Activated naive CD8-positive, alpha-beta T cell treated with anti-CD3 and anti-CD28 coated beads, Interleukin-2, amount 50 U/mL, for 24 hours (primary cell): ENCODE measurements around the gene PHF24.

Source experiments
- ATAC-seq: fragments of 150-1000 bp; cut with Tn5 transposase; one replicate; pipeline ENCODE4 v1.10.0; 2021
- DNase-seq: peaks from one replicate; pipeline ENCODE4 v3.0.0; 2021
- H3K27ac Mint-ChIP-seq: one replicate; pipeline ENCODE4 v1.8.0; 2021; ENCODE audit warnings: mild to moderate bottlenecking, mixed read lengths
- H3K27me3 Mint-ChIP-seq: one replicate; pipeline ENCODE4 v1.8.0; 2021; ENCODE audit warnings: mixed read lengths
- H3K36me3 Mint-ChIP-seq: one replicate; pipeline ENCODE4 v1.8.0; 2021; ENCODE audit warnings: low read depth, mixed read lengths
- H3K4me1 Mint-ChIP-seq: one replicate; pipeline ENCODE4 v1.8.0; 2021; ENCODE audit warnings: mixed read lengths
- H3K4me3 Mint-ChIP-seq: one replicate; pipeline ENCODE4 v1.8.0; 2021; ENCODE audit warnings: mild to moderate bottlenecking, moderate library complexity, mixed read lengths
- H3K9me3 Mint-ChIP-seq: one replicate; pipeline ENCODE4 v1.8.0; 2021; ENCODE audit warnings: mixed read lengths

Gene PHF24

GRCh38 chr9:34964458-34964857 is 6.4 kb downstream of the PHF24 start:
- H3K9me3 Mint-ChIP-seq, result no peaks in the 10 kb centered on the region
- H3K36me3 Mint-ChIP-seq, result no peaks in the 10 kb centered on the region
- peaks cover 71% of the 10 kb centered on the region for H3K27me3 Mint-ChIP-seq
- H3K4me1 Mint-ChIP-seq, result peaks cover 24% of the 10 kb centered on the region
- H3K4me3 Mint-ChIP-seq, result no peak overlapping the region
- H3K27ac Mint-ChIP-seq, result no peak overlapping the region
- DNase-seq (no peak), ATAC-seq (no peak)

DNA sequence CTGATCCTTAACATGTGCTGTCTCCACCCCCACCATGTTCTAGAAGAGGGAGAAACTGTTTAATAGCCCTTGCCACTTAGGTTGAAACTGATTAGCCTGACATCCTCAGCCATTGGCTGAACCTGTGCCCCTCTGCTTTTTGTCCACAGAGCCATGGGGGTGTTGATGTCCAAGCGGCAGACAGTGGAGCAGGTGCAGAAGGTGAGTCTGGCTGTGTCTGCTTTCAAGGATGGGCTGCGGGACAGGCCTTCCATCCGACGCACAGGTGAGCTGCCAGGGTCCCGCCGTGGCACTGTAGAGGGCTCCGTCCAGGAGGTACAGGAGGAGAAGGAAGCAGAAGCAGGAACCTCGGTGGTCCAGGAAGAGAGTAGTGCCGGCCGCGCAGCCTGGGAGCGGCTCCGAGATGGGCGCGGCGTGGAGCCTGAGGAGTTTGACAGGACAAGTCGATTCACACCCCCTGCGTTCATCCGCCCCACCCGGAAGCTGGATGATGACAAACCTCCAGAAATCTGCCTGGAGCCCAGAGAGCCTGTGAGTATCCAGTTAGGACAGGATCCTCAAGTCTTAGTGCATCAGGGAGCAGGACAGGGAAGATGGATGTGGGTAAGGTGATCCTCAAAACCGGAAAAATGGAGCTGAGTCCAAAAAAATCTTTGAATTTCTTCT is 13.2 kb downstream of the PHF24 start:
- Mint-ChIP-seq H3K9me3 (no peaks in the 10 kb centered on the region), H3K36me3 (no peaks in the 10 kb centered on the region), H3K27ac (no peak overlapping the region), H3K27me3 (peaks cover 24% of the 10 kb centered on the region), H3K4me1 (no peaks in the 10 kb centered on the region), H3K4me3 (no peak overlapping the region)
- no peak for ATAC-seq
- DNase-seq, result no peak

DNA sequence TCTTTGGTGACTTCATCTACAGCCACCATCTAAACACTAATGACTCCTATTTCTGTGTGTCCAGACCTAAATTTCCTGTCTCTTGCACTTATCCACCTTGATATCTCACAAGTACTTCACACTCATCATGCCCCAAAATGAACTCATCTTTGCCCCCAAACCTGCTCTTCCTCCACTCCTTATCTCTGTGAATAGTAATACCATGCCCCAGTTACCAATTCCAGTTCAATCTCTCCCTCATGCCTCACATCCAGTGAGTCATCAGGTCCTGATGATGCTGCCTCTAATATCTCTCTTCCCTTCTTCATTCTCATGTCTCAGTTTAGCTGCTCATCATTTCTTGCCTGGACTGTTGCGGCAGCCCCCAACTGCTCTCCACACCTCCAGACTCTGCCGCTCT is 16.6 kb downstream of the PHF24 start:
- DNase-seq (no peak), ATAC-seq (no peak)
- no peaks in the 10 kb centered on the region for H3K9me3 Mint-ChIP-seq
- peaks cover 3% of the 10 kb centered on the region for H3K27me3 Mint-ChIP-seq
- no peaks in the 10 kb centered on the region for H3K4me1 Mint-ChIP-seq
- no peak overlapping the region for H3K27ac Mint-ChIP-seq
- H3K4me3 Mint-ChIP-seq, result no peak overlapping the region
- H3K36me3 Mint-ChIP-seq, result no peaks in the 10 kb centered on the region

DNA sequence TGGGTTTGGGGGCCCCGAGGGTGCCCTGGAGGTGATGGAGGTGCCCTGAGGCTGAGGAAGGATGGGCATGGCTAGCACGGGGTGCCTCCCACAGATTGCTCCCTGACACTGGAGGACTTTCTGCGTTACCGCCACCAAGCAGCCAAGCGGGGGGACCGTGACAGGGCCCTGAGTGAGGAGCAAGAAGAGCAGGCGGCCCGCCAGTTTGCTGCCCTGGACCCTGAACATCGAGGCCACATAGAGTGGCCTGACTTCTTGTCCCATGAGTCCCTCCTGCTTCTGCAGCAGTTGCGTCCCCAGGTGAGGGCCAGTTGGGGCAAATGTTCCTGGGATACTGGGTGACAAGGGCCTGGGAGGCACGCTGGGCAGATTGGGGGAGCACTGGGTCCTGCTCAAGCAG is 18.4 kb downstream of the PHF24 start:
- DNase-seq (no peak), ATAC-seq (no peak)
- H3K9me3 Mint-ChIP-seq, result no peaks in the 10 kb centered on the region
- no peaks in the 10 kb centered on the region for H3K4me1 Mint-ChIP-seq
- no peaks in the 10 kb centered on the region for H3K36me3 Mint-ChIP-seq
- H3K4me3 Mint-ChIP-seq, result no peak overlapping the region
- H3K27ac Mint-ChIP-seq, result no peak overlapping the region
- peaks cover 2% of the 10 kb centered on the region for H3K27me3 Mint-ChIP-seq

DNA sequence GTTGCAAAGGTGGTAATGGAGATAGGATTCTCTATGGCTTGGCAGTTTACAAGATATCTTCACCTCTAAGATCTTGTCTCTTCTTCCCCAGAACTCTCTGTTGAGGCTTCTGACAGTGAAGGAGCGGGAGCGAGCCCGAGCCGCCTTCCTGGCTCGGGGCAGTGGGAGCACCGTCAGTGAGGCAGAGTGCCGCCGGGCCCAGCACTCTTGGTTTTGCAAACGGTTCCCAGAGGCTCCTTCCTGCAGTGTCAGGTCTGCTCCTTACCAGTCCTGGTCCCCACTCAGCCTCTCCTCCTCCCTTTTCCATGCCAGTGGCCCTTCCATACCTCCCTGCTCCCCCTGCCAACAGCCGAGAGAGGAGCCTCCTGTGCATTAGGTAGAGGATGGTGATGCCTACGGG is 18.9 kb downstream of the PHF24 start:
- Mint-ChIP-seq H3K36me3 (no peaks in the 10 kb centered on the region), H3K9me3 (no peaks in the 10 kb centered on the region), H3K27ac (no peak overlapping the region), H3K4me3 (no peak overlapping the region), H3K27me3 (peaks cover 2% of the 10 kb centered on the region), H3K4me1 (no peaks in the 10 kb centered on the region)
- ATAC-seq (no peak), DNase-seq (no peak)

- Mint-ChIP-seq H3K36me3 (no peaks in the 10 kb centered on the region), H3K27ac (no peak overlapping the region), H3K27me3 (no peaks in the 10 kb centered on the region), H3K4me3 (no peak overlapping the region), H3K4me1 (peaks cover 31% of the 10 kb centered on the region), H3K9me3 (no peaks in the 10 kb centered on the region)
- no peak for ATAC-seq
- no peak for DNase-seq
Measured at GRCh38 chr9:34980181-34980761, 22.2 kb downstream of the PHF24 start.

DNA sequence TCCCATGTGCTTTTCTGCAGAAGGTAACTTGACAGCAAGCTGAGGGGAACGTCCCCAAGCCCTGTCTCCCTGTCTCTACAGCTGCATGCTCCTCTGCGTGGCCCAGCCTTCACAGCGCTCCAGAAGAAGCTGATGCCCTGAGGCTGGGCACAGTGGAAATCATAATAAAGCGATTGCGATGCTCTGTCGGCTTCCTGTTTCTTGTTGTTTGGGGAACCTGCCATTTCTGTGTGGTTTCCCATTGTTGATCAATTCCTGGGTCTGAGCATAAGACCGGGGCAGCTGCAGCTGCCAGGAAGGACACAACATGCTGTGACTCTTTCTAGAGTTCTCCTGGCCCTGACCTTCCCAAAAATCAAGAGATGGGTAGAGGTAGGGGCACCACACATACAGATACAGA is 24.3 kb downstream of the PHF24 start:
- Mint-ChIP-seq H3K4me3 (no peak overlapping the region), H3K27me3 (no peaks in the 10 kb centered on the region), H3K4me1 (peaks cover 52% of the 10 kb centered on the region), H3K9me3 (no peaks in the 10 kb centered on the region), H3K27ac (no peak overlapping the region), H3K36me3 (no peaks in the 10 kb centered on the region)
- no peak for ATAC-seq
- DNase-seq, result no peak

- ATAC-seq, result no peak
- no peaks in the 10 kb centered on the region for H3K27me3 Mint-ChIP-seq
- no peaks in the 10 kb centered on the region for H3K9me3 Mint-ChIP-seq
- no peak for DNase-seq
- H3K27ac Mint-ChIP-seq, result no peak overlapping the region
- peaks cover 59% of the 10 kb centered on the region for H3K4me1 Mint-ChIP-seq
- H3K36me3 Mint-ChIP-seq, result no peaks in the 10 kb centered on the region
- no peak overlapping the region for H3K4me3 Mint-ChIP-seq
Measured at GRCh38 chr9:34983209-34983608, 25.1 kb downstream of the PHF24 start.

DNA sequence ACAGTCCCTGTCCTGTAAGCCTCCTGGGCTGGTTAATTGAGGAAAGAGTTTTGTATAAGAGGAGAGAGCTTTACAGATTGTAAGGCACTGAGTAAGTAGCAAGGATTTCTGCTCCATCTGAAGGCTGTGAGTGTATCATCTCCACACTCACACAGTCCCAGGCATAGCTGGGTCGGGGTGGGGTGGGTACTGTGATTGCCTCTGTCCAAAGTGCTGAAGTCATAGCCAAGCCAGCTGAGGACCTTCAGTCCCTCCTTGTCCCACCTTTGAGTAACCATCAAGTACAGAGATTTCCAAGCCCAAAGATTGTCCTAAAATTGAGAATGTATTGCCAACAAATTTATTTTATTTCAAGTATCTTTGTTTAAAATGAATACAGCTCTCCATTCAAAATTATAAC is 26.0 kb downstream of the PHF24 start:
- H3K4me3 Mint-ChIP-seq, result no peak overlapping the region
- H3K36me3 Mint-ChIP-seq, result no peaks in the 10 kb centered on the region
- H3K27ac Mint-ChIP-seq, result no peak overlapping the region
- H3K4me1 Mint-ChIP-seq, result peaks cover 66% of the 10 kb centered on the region
- H3K27me3 Mint-ChIP-seq, result no peaks in the 10 kb centered on the region
- ATAC-seq, result no peak
- DNase-seq, result no peak
- no peaks in the 10 kb centered on the region for H3K9me3 Mint-ChIP-seq

GRCh38 chr9:34985311-34985899 is 27.3 kb downstream of the PHF24 start:
- Mint-ChIP-seq H3K9me3 (no peaks in the 10 kb centered on the region), H3K27ac (no peak overlapping the region), H3K27me3 (peaks cover 1% of the 10 kb centered on the region), H3K4me3 (no peak overlapping the region), H3K4me1 (peaks cover 73% of the 10 kb centered on the region), H3K36me3 (peaks cover 3% of the 10 kb centered on the region)
- DNase-seq, result peak; percentile 72
- ATAC-seq, result no peak

DNA sequence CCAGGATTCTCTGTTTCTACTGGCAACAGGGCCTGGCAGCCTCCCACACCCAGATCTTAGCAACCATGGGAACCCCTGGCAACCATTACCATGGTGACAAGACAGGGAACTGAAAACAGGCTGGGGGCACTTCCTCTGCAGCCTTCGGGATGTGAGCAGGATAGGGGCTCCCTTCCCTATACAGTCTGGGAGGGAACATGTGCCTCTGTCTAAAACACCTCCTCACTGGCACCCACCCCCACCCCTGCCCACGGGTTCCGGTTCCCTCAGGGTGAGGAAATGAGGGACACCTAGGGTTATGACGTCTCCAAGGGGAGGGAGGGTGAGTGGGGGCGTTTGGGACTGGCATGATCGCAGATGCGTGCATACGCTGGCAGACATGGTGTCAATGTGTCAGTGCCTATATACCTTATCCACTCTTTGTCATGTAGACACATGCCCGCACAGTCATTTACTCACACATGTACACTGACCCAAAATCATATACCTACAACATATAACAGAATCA is 28.5 kb downstream of the PHF24 start:
- peaks cover 1% of the 10 kb centered on the region for H3K27me3 Mint-ChIP-seq
- peak; percentile 15 for ATAC-seq
- no peak overlapping the region for H3K4me3 Mint-ChIP-seq
- H3K4me1 Mint-ChIP-seq, result peaks cover 83% of the 10 kb centered on the region
- no peaks in the 10 kb centered on the region for H3K9me3 Mint-ChIP-seq
- H3K27ac Mint-ChIP-seq, result peak overlapping the region; percentile 27
- H3K36me3 Mint-ChIP-seq, result peaks cover 5% of the 10 kb centered on the region
- DNase-seq, result peak; percentile 47

- Mint-ChIP-seq H3K4me1 (peaks cover 88% of the 10 kb centered on the region), H3K9me3 (no peaks in the 10 kb centered on the region), H3K27ac (peak overlapping the region; percentile 27), H3K4me3 (no peak overlapping the region), H3K36me3 (peaks cover 5% of the 10 kb centered on the region), H3K27me3 (peaks cover 1% of the 10 kb centered on the region)
- ATAC-seq (no peak), DNase-seq (no peak)
Measured at GRCh38 chr9:34987160-34987901, 29.2 kb downstream of the PHF24 start.

- peaks cover 88% of the 10 kb centered on the region for H3K4me1 Mint-ChIP-seq
- H3K36me3 Mint-ChIP-seq, result peaks cover 7% of the 10 kb centered on the region
- peaks cover 1% of the 10 kb centered on the region for H3K27me3 Mint-ChIP-seq
- no peak for ATAC-seq
- DNase-seq, result peak; percentile 51
- peak overlapping the region; percentile 94 for H3K27ac Mint-ChIP-seq
- H3K4me3 Mint-ChIP-seq, result peak overlapping the region; percentile 87
- no peaks in the 10 kb centered on the region for H3K9me3 Mint-ChIP-seq
Measured at GRCh38 chr9:34988218-34989002, 30.3 kb downstream of the PHF24 start.
